Fibroblast of lung (primary cell): ENCODE measurements around the gene LSAMP. TPM values are rescaled to one million over a fixed set of nuclear protein-coding genes. Genes with fewer than 3 reads are reported as not detected.

Source experiments
- DNase-seq, 2 donors: peaks; one replicate each; pipeline versions ENCODE4 v3.0.0 to v3.0.0-alpha.2; 2010; ENCODE audit warnings: low read depth in 2 of 2
- H2AFZ ChIP-seq: 2 replicates; pipeline ENCODE4 v1.5.1; 2012; ENCODE audit warnings: low read length, control low read depth, inconsistent platforms
- H3K27ac ChIP-seq: 2 replicates; pipeline ENCODE4 v1.5.1; 2011; ENCODE audit warnings: low read length, control low read depth; ENCODE audit not compliant: insufficient read depth
- H3K27me3 ChIP-seq: 2 replicates; pipeline ENCODE4 v1.5.1; 2011; ENCODE audit warnings: mild to moderate bottlenecking, low read length; ENCODE audit not compliant: control insufficient read depth, insufficient read depth
- H3K36me3 ChIP-seq: 2 replicates; pipeline ENCODE4 v1.5.1; 2011; ENCODE audit warnings: low read length; ENCODE audit not compliant: control insufficient read depth, insufficient read depth
- H3K4me1 ChIP-seq: 2 replicates; pipeline ENCODE4 v1.5.1; 2011; ENCODE audit warnings: low read length; ENCODE audit not compliant: control insufficient read depth, insufficient read depth; ENCODE audit errors: extremely low read depth
- H3K4me2 ChIP-seq: 2 replicates; pipeline ENCODE4 v1.5.1; 2011; ENCODE audit warnings: low read length, control low read depth; ENCODE audit not compliant: insufficient read depth; ENCODE audit errors: extremely low read depth
- H3K4me3 ChIP-seq, 4 experiments: fragments of 200-600 bp in 1 of 4; sonication (generic) in 1 of 4; replicated peaks in 1 of 4; 2 replicates each; pipeline ENCODE4 v1.5.1; 2011 to 2016; ENCODE audit warnings: low read length in 4 of 4, low read depth in 3 of 4, mild to moderate bottlenecking in 3 of 4, control low read depth in 2 of 4, inconsistent platforms in 1 of 4, mixed read lengths in 1 of 4; ENCODE audit not compliant: insufficient read depth in 1 of 4; ENCODE audit errors: control extremely low read depth in 1 of 4
- H3K79me2 ChIP-seq: 2 replicates; pipeline ENCODE4 v1.5.1; 2012; ENCODE audit warnings: mild to moderate bottlenecking, low read length, inconsistent platforms; ENCODE audit not compliant: control insufficient read depth, insufficient read depth
- H3K9ac ChIP-seq: 2 replicates; pipeline ENCODE4 v1.5.1; 2011; ENCODE audit warnings: mild to moderate bottlenecking, low read length, control low read depth; ENCODE audit not compliant: insufficient read depth
- H3K9me3 ChIP-seq: 2 replicates; pipeline ENCODE4 v1.5.1; 2012; ENCODE audit warnings: low read depth, low read length; ENCODE audit not compliant: control insufficient read depth, insufficient read depth
- H4K20me1 ChIP-seq: 2 replicates; pipeline ENCODE4 v1.5.1; 2011; ENCODE audit warnings: low read length; ENCODE audit not compliant: control insufficient read depth, insufficient read depth; ENCODE audit errors: extremely low read depth
- EZH2 ChIP-seq: IDR thresholded peaks from 2 replicates; pipeline ENCODE4 v1.5.1; 2012; ENCODE audit warnings: low read length, control low read depth, mild to moderate bottlenecking; ENCODE audit errors: missing control alignments
- polyA plus RNA-seq, 2 donors: library from polyadenylated mRNA; depleted of rRNA in 1 of 2; stranded (reverse) in 1 of 2; unstranded in 1 of 2; fragments of >200 nt; gene quantifications; 2 replicates each; pipeline ENCODE4 v1.2.1, GENCODE V29; 2011 to 2012; ENCODE audit warnings: missing spikeins in 1 of 2
- total RNA-seq: library from RNA; depleted of rRNA; stranded (reverse); fragments of >200 nt; gene quantifications from 2 replicates; pipeline ENCODE4 v1.2.1, GENCODE V29; 2014
- TF ChIP-seq, protein P1 (sequence below), 2 donors: IDR thresholded peaks in 1 of 2; conservative IDR thresholded peaks in 1 of 2; 1 replicate in 1 of 2; 2 replicates in 1 of 2; pipeline ENCODE4 v1.5.1; 2011 to 2012; ENCODE audit warnings: low read length in 2 of 2, control low read depth in 1 of 2, inconsistent platforms in 1 of 2, low read depth in 1 of 2, mild to moderate bottlenecking in 1 of 2

The LSAMP gene
- total and polyA plus RNA-seq, 2 donors (not counting 1 experiment from before 2014, with no cell fraction given) = 4.8 to 5.9 TPM

DNA sequence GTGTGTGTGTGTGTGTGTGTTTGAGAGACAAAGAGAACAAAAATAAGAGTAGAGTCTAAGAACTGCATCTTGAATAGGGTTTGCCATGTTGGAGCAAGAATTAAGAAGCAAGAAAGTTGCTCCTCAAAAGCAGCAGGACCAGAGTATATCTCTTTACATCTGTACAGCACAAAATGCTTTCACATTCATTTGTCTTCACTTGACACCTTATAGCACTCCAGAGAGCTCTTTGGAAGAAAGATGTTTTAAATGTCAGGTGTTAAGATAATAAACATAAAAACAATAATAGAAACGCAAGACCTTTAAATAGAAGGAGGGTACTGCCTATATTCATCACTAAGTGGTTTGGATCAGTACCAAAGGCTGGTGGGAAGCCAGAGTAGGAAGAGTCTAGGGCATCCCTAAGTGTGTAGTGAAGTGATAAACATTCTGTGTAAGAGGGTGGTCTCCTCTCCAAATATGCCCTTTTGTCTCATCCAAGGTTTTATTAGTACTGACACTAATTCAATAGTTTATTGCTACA, 19.1 kb upstream of the LSAMP start:
- Histone ChIP-seq H3K4me1 (no peaks in the 10 kb centered on the region), H3K27ac (no peak overlapping the region), H3K9ac (no peak overlapping the region), H3K36me3 (no peaks in the 10 kb centered on the region), H3K4me2 (no peak overlapping the region), H3K27me3 (no peaks in the 10 kb centered on the region), H4K20me1 (no peaks in the 10 kb centered on the region), H3K9me3 (no peaks in the 10 kb centered on the region), H3K4me3 (no peak overlapping the region), H3K79me2 (no peaks in the 10 kb centered on the region), H2AFZ (no peak overlapping the region)
- TF ChIP-seq, protein P1, sequence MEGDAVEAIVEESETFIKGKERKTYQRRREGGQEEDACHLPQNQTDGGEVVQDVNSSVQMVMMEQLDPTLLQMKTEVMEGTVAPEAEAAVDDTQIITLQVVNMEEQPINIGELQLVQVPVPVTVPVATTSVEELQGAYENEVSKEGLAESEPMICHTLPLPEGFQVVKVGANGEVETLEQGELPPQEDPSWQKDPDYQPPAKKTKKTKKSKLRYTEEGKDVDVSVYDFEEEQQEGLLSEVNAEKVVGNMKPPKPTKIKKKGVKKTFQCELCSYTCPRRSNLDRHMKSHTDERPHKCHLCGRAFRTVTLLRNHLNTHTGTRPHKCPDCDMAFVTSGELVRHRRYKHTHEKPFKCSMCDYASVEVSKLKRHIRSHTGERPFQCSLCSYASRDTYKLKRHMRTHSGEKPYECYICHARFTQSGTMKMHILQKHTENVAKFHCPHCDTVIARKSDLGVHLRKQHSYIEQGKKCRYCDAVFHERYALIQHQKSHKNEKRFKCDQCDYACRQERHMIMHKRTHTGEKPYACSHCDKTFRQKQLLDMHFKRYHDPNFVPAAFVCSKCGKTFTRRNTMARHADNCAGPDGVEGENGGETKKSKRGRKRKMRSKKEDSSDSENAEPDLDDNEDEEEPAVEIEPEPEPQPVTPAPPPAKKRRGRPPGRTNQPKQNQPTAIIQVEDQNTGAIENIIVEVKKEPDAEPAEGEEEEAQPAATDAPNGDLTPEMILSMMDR (conservative IDR thresholded peaks at IDR 0.05 in 1 of 2, IDR thresholded peaks at IDR 0.05 in 1 of 2; ENCODE audit: low read depth in 1 of 2, low read length in 2 of 2) = no peak
- no peak for DNase-seq

DNA sequence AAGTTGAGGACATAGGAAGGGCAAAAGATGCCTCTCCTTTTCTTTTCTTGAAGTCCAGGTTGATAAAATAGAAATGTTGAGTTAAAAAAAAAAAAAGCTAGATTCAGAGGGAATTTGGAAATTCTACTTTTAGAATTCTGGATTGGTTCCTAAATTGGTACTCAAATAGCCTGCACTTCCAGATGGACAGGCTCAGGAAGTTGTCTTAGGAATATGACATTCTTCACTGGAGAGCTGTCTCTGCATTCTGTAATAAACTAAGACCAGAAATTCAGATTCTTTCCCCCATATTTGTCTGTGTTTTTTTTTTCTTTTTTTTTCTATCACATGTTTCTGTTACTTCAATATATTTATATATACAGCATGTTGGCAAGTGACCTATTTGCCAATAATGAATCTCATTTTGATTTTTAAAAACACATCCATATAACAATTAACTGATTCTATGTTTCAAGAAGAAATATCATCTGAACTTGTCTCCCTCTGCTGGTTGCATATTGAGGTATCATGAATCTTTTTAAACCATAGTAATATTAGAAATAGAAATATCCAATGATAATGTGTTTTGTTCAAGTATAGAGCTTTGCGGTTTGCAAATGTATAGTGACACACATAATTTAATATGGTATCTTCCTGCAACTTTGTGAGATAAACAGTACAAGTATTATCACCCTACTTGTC, 8.5 kb upstream of the LSAMP start:
- no peaks in the 10 kb centered on the region for H4K20me1 ChIP-seq
- H3K4me2 ChIP-seq = no peak overlapping the region
- H3K4me1 ChIP-seq = no peaks in the 10 kb centered on the region
- peak in 1 of 2 donors; percentile 63 for DNase-seq
- no peaks in the 10 kb centered on the region for H3K79me2 ChIP-seq
- no peak overlapping the region for H2AFZ ChIP-seq
- TF ChIP-seq, protein P1 (conservative IDR thresholded peaks at IDR 0.05 in 1 of 2, IDR thresholded peaks at IDR 0.05 in 1 of 2; ENCODE audit: low read depth in 1 of 2, low read length in 2 of 2) = peak in 1 of 2 donors; percentile 41
- no peak for TF ChIP-seq EZH2
- no peaks in the 10 kb centered on the region for H3K27me3 ChIP-seq
- H3K9me3 ChIP-seq = no peaks in the 10 kb centered on the region
- H3K9ac ChIP-seq = no peak overlapping the region
- H3K27ac ChIP-seq = no peak overlapping the region
- H3K36me3 ChIP-seq = no peaks in the 10 kb centered on the region
- no peak overlapping the region for H3K4me3 ChIP-seq

DNA sequence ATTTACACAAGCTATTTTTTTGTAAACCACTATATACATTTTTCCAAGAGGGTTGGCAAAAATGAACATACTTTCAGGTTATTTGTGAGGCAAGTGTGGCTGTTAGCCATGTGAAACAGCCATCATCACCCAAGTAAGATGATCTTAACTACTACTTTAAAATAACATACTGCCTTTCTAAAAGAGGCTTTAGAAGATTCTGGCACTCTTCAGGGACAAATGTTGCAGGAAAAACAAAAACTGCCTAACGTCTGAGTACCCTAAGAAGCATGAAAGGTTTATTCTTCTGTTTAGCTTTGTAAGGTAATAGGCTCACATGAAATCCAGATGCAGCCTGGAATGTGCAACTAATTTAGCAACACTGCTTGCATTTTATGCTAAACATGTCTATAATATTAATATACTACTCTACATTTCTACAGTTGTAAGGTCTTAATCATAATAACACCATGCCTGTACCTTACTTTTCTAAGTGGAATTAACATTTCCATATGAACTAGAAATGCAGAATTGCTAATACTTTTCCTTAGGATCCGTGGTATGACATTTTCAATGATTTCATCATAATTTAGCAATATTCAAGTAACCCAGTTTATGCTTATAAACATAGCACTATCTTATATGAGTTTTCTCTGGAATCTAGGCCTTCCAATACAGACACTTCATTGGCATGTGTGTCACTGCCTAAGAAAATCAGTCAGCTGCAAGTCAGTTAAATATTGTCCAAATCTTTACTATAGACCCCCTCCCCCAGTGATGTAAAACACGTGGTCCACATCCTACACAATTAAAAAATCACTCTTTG, 4.5 kb upstream of the LSAMP start:
- Histone ChIP-seq H3K79me2 (no peaks in the 10 kb centered on the region), H3K9me3 (no peaks in the 10 kb centered on the region), H3K4me2 (no peak overlapping the region), H2AFZ (no peak overlapping the region), H3K27me3 (no peaks in the 10 kb centered on the region), H3K9ac (no peak overlapping the region), H3K4me3 (no peak overlapping the region), H3K36me3 (no peaks in the 10 kb centered on the region), H3K4me1 (no peaks in the 10 kb centered on the region), H4K20me1 (no peaks in the 10 kb centered on the region), H3K27ac (no peak overlapping the region)
- TF ChIP-seq, protein P1 (conservative IDR thresholded peaks at IDR 0.05 in 1 of 2, IDR thresholded peaks at IDR 0.05 in 1 of 2; ENCODE audit: low read depth in 1 of 2, low read length in 2 of 2) = no peak
- TF ChIP-seq EZH2 = no peak
- DNase-seq = no peak
